GM18505 (cell line): ENCODE data around the gene RSU1.

Experiments
- ATAC-seq: cut with Tn5 transposase; IDR thresholded peaks from one replicate; pipeline ENCODE4 v1.9.1; 2021; ENCODE audit not compliant: unreplicated experiment
- POLR2A ChIP-seq: IDR thresholded peaks from 4 replicates; pipeline ENCODE4 v1.6.1; 2011; ENCODE audit warnings: borderline replicate concordance; ENCODE audit not compliant: insufficient read depth, insufficient read length; ENCODE audit errors: extremely low read depth

The RSU1 gene

GRCh38 chr10:16816171-16816570 is 1.1 kb downstream of the RSU1 start:
- TF ChIP-seq POLR2A, result no peak
- no peak for ATAC-seq

- no peak for ATAC-seq
- no peak for TF ChIP-seq POLR2A
Observed at GRCh38 chr10:16814012-16814411, 3.2 kb downstream of the RSU1 start.

DNA sequence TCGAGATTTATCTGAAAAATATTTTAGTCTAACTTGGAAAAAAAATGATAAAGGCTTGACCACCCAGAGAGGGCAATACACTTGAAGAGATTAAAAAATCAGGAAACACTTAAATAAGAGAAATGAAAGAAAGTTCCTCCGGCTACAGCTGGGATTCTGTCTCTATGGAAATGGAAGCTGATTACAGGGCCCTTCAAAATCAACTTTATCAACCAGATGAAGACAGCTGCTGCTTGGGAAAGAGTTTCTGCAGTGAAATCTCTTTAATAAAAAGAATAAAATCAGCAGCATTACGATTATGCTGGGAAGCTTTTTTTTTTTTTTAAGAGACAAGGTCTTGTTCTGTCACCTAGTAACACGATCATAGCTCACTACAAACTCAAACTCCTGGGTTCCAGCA is 4.5 kb downstream of the RSU1 start:
- no peak for ATAC-seq
- TF ChIP-seq POLR2A, result no peak

GRCh38 chr10:16811765-16812164 is 5.5 kb downstream of the RSU1 start:
- no peak for TF ChIP-seq POLR2A

GRCh38 chr10:16811292-16811691 is 5.9 kb downstream of the RSU1 start:
- TF ChIP-seq POLR2A, result no peak
- no peak for ATAC-seq

More at GRCh38 chr10:16811765-16812164, 5.5 kb downstream of the RSU1 start:
- no peak for ATAC-seq

DNA sequence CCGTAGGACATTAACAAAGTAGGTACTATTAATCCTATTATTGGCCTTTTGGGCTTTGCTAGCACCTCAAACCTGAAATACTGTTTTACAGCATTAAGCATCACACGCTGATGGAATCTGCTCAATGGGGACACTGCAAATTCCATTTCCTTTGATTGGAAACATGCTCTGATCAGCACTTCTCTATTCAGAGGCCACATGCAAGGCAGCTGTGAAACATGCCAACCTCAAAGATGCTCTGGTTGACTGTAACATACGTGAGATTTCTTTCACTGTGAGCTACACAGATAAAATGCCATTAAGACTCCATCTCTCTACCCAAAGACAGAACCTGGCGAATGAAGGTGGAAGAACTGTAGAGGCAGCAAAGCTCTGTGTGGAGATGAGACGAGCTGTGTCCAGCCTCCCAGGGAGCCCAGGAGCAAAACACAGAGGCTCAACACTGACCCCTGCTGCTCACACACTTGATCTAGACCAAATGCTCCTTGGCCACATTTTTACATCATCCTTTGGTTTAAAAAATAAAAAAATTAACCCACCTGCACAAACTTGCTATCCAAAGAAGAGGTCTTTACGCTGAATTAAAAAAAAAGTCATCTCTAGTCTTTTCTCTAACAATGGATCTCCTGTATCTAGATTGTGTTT is 8.0 kb downstream of the RSU1 start:
- no peak for TF ChIP-seq POLR2A
- peak; percentile 74 for ATAC-seq

DNA sequence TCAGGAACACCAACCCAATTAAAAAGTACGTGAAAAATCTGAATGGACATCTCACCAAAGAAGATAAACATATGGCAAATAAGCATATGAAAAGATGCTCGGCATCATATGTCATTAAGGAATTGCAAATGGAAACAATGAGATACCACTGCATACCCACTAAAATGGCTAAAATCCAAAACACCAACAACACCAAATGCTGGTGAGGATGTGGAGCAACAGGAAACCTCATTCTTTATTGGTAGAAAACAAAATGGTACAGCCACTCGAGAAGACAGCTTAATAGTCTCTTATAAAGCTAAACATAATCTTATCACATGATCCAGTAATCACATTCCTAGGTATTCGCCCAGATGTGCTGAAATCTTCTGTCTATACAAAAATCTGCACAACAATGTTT is 13.1 kb downstream of the RSU1 start:
- ATAC-seq, result no peak
- TF ChIP-seq POLR2A, result no peak

DNA sequence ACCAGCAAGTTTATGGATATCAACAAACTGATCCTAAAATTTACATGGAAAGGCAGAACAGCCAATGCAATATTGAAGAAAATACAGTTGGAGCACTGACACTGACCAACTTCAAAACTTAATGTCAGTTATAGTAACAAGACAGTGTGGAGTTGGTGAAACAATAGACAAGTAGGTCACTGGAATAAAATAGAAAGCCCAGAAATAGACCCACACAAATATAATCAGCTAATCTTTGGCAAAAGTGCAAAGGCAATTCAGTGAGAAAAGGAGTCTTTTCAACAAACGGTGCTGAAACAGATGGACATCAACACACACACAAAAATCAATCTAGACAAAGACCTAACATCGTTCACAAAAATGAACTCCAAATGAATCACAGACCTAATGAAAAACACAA is 13.8 kb downstream of the RSU1 start:
- no peak for ATAC-seq
- TF ChIP-seq POLR2A, result no peak

- peak; percentile 81 for ATAC-seq
- no peak for TF ChIP-seq POLR2A
Observed at GRCh38 chr10:16799621-16800020, 17.6 kb downstream of the RSU1 start.

DNA sequence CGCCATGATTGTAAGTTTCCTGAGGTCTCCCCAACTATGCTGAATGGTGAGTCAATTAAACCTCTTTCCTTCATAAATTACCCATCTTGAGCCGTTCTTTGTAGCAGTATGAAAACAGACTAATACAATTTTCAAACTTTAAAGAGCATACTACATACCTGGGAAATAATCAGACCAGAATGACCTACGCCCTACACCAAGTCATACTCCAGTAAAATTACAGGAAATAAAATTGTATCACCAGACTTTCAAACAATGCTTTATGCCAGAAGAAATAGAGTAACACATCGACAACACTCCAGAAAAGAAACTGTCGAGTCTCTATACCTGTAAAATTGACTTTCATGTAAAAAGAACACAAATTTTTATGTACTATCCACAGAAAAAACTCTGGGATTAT is 18.7 kb downstream of the RSU1 start:
- TF ChIP-seq POLR2A, result no peak
- ATAC-seq, result no peak

DNA sequence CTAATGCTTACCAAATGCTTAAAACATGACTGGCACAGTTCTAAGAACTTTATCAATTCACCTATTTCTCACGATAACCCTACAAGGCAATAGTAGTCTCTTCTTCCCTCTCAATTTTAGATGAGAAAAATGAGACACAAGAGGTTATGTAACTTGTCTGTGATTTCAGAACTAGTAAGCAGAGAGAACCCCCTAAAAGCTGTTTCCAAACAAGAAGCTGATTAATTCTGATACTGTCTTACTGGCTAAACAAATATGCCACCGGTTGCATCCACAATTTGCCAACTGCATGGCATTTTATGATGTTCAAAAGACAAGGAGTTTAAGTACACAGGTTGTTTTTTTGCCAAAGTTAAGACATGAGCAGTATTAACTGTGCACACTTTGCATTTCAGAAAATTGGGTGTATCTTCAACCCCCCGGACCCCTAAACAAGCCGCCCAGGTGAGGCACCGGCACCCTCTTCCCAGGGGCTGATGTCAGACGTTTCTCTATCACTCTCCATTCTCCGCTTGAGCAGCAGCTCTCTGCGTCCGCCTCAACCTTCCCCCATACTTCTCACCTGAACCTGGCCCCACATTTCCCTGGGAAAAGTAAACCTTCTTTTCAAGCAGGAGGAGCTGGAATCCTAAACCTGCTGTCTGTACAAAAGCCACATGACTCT is 21.7 kb downstream of the RSU1 start:
- ATAC-seq, result no peak
- no peak for TF ChIP-seq POLR2A

GRCh38 chr10:16794005-16794404 is 23.2 kb downstream of the RSU1 start:
- no peak for ATAC-seq
- TF ChIP-seq POLR2A, result no peak

DNA sequence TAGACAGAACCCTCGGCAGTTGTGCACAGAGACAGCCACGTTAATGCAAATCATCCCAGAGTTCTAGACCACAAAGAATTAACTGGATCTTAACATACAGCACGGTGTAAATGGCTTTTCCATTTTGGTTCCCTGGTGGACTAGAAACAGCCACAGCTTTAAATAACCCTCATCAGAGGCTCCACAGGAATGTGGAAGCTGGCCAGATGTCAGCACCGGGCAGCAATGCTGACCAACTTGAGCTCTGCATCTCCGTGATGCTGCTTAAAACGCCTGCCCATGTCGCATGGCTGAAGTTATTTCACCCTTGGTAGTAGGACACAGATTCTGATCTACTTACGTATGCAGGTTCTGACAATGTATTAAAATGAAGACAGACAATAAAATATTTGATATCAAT is 24.5 kb downstream of the RSU1 start:
- no peak for TF ChIP-seq POLR2A
- ATAC-seq, result no peak

DNA sequence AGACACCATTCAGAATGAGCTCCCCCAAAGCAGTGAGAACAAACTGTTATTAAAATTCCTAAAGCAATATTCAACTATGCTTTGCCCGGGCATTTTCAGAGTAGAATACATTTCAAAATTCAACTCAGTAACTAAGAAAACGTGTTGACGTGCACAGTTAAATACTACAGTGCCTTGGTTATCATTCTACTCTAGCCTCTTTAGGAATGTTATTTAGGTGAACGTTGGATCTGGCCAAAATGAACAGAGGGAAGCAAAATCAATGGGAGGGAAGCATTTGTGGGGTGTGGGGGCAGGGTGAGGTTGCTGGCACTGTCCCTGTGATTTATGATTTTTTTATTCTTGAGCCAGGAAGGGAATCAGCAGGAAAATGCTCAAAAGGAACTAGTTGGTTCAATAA is 27.5 kb downstream of the RSU1 start:
- no peak for ATAC-seq

More for the DNA sequence above, 27.5 kb downstream of the RSU1 start:
- no peak for TF ChIP-seq POLR2A
